GM21825 (cell line): Measurements from ENCODE around the gene KLF11.

ENCODE experiments used
- ATAC-seq: cut with Tn5 transposase; IDR thresholded peaks from one replicate; pipeline ENCODE4 v1.9.1; 2021; ENCODE audit warnings: mild to moderate bottlenecking, moderate library complexity; ENCODE audit not compliant: unreplicated experiment

The KLF11 gene

DNA sequence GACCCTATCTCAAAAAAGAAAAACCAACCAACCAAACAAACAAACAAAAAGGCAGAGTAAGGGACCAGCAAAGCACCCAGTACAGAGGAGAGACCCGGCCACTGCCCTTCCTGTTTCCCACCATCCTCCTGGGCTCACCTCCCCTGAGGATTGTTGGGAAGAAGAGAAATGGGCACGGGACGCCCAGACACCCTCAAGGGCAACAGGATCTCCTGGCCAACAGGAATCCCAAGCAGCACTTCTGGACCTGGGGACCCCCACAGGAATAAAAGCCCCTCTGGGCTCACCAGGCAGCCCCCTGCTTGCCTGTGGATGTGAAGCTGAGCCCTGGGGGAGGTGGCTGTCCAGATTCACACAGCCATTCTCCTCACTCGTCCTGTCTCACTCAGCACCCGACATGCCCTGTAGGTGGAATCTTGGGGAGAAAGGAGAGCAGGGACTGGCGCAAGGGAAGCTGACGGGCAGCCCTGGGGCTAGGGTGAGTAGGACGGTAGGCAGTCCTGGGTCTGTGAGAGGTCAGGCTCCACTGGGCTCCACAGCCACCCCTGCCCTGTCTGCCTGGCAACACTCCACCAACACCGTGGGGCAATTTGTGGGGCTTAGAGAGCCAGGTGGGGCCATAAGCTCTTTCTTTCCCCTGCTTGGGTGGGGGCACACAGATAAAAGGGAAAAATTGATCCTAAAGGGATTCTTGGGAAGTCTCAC, 18.0 kb downstream of the KLF11 start:
- no peak for ATAC-seq

DNA sequence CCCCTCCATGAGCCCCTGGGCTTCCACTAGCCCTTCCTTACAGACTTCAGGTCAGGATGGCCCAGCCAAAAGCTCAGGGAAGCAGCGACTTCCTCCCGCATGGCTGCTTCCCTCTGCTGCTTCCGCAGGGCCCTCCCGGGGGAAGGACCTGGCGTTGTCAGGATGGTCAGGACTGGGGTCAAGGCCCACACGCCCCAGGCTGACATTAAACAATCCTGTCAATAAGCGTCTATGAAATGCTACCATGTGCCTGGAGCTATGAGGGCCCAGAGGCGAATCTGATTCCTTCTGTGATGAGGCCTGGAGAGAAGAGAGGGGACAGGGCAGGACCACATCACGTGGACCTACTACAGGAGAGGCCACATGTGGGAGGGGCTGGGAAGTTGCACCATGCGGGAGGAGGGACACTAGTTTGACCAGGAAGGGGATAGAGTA, 19.6 kb downstream of the KLF11 start:
- ATAC-seq = no peak

DNA sequence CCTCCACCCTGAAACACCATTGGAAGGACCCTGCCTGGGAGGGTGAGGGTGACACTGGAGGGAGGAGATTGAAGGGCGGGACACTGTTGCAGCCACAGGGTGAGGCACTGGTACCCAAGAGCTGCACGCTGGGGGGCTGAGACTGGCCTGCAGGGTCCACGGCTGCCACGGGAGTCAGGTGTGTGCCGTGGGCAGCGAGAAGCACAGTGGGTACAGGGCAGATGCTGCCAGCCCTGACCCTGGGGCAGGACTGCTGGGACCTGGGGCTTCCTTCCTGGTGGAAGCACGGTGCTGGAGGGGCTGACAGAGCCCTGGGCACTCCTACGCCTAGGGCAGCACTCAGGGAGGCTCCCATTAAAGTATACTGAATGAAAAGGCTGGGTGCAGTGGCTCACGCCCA, 20.2 kb downstream of the KLF11 start:
- no peak for ATAC-seq

DNA sequence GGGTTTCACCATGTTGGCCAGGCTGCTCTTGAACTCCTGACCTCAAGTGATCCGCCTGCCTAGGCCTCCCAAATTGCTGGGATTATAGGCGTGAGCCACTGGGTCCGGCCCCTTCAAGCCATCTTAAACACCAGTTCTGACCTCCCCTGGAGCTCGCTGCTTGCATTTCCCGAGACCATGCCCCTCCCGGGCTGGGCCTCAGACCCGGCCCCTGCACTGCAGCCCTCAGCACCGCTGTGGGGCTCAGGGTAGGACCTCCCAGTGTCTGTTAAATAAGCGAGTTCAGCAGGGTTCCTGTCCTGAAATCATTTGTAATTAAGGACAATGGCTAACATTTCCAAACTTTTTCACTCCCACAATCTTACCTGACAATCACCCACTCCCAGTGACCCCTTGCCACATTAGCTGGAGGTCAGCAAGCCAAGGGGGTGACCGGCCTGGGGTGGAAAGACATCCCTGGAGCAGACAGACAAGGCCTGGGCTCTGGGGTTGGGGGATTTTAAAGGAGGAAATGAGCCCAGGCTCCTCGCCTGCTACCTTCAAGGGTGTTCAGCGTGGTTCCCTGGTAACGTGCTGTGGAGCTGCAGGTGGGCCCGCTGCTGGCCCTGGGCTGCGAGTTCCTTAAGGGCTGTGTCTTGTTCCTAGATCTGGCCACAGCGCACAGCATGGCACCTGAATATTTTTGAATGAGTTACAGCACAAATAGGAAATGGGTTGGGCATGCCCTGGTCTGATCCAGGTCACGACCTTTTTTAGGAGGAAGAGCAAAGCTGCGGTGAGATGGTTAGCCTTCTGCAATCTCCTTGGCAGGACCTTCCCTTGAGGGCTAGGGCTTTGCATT, 21.8 kb downstream of the KLF11 start:
- ATAC-seq = no peak

DNA sequence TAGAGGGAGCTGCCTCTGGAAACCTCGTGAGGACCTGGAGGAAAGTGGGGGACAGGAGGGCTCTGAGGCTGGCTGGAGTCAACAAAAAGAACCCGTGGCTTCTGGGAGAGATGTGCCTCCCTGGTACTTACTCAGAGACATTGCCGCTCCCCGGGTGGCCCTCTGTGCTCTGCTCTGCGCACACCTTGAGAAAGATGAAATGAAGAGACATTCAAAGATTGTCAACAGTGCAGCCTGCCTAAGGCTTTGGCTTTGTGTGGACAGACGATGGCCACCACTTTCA, 22.4 kb downstream of the KLF11 start:
- no peak for ATAC-seq

DNA sequence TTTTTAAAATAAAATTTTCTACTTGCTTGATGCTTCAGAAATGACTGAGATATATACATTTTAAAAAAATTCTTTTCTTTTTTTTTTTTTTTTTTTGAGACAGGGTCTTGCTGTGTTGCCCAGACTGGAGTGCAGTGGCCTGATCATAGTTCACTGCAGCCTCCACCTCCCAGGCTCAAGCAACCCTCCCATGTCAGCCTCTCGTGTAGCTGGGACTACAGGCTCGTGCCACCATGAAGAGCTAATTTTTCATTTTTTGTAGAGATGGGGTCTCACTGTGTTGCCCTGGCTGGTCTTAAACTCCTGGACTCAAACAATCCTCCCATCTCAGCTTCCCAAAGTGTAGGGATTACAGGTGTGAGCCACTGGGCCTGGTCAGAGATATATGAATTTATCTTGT, 24.0 kb downstream of the KLF11 start:
- ATAC-seq = no peak

DNA sequence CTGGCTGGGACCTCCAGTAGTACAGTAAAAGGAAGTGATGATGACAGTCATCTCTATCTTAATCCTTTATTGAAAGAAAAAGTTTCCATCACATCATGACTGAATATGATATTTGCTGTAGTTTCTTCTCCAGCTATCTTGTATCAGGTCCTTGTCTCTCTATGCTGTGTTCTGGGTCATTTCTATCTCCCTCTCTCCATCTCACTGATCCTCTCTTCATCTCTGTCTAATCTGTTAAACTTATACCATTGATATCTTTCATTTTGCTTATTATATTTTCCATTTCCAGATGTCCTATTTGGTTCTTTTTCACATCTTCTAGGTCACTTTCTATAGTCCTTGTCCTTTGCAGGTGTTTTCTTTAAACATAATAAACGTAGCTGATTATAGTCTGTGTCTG, 24.5 kb downstream of the KLF11 start:
- no peak for ATAC-seq

DNA sequence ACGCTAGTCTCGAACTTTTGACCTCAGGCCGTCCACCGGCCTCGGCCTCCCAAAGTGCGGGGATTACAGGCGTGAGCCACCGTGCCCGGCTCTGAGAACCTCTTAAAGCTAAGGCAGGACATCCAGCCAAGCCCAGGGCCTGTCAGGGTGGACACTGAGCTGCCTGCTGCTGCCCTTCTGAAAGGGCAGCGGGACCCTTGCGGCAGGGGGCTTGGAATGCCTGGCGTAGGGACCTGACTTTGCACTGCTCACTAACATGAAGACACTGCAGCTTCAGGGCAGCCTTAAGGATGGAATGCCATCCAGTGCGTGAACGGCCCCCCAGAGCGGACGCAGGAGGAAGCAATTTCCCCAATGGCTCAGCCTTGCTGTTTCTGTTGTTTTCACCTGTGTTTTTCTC, 27.8 kb downstream of the KLF11 start:
- ATAC-seq = no peak

DNA sequence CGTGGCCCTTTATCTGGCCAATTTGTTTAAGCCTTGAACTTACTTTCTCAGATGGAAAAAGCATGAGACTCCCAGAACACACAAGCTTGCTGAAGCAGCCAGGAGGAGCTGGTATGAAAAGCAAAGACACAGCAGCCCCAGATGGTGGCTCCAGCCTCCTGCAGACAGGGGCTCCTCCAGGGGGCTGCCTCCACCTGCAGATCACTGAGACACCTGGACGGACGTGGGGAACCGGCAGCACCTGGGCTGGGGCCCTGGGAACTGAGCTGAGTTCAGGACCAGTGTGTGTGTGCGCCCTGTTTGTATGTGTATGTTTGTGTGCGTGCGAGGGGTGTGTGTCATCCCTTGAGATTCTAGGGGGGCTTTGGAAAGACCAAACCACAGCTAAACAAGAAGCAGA, 28.2 kb downstream of the KLF11 start:
- ATAC-seq = no peak

DNA sequence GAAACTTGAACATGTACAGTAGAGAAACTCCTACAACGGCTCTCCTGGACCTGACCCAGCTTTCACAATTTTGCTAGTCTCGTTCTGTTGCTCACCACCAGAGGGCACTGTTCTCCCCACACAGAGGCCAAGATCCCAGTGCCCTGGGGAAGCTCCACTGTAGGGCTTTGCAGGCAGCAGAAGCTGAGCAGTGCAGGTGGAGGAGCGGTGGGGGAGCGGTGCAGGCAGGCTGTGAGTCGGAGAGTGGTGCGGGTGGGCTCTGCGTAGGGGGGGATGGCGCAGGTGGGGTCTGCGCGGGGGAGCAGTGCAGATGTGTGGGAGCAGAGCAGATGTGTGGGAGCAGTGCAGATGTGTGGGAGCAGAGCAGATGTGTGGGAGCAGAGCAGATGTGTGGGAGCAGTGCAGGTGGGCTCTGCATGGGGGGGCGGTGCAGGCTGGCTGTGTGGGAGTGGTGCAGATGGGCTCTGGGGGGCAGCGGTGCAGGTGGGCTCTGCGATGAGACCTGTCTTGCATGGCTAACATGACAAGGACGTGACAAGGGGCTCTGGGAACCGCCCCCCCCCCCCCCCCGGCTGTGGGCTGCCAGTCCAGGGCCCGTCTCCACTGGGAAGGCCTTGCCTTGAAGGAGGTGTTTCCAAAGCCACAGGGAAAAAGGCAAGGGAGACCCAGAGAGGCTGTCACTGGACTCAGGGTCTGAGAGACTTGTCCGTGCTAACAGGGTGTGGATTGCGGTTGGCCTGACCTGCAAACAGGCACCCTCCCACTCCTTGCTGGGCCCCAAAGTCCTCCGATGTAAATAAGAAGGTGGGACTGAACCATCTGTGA, 29.5 kb downstream of the KLF11 start:
- peak; percentile 88 for ATAC-seq

DNA sequence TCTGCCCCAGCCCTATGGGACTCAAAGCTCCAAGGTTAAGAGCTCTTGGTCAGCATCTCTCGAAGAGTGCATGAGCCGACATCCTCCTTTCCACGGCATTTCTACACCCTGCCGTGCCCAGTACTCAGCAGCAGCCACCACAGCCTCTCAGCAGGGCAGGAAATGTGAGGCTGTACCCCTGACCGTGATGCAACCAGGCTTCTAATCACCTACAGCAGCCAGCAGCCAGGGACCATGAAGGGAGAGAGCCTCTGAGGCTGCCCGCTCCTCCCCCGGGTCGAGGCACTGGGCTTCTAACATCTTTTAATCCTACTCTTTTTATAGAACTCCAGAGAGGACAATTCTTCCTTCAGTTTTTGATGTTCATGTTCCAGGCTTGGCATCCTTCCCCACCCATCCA, 30.4 kb downstream of the KLF11 start:
- no peak for ATAC-seq

DNA sequence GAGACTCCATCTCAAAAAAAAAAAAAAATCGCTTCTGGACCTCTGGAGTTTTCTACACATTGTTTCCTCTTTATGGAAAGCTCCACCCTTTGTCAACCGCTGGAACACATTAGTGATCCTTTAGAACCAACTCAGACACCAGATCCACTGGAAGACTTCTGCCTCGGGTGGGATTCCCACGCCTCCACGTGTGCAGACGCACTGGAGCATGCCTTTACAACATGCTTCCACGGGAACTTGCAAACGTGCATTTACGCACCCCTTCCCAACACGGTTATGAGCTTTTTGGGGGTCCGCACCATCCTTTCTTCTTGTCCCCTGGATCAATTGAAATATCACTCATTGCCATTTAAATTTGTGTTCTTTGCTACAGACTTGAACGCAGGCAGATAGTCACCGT, 31.8 kb downstream of the KLF11 start:
- no peak for ATAC-seq

DNA sequence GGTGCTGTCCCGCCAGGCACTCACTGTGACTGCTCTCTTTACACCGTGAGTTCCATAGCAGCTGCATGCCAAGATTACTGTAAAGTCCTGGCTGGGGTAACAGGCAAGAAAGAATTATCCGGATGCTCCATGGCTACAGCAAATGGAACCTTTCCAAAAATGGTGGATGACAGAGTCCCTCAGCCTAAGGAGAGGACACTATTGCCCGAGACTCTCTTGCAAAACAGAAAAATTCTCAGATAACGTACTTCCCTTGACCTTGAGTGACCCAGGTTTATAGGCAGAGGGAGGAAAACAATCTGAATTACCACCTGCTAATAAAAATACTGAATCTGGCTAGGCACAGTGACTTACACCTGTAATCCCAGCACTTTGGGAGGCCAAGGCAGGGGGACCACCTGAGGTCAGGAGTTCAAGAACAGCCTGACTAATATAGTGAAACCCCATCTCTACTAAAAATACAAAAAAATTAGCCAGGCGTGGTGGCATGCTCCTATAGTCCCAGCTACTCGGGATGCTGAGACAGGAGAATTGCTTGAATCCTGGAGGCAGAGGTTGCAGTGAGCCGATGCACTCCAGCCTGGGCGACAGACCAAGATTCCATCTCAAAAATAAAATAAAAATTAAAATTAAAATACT, 32.3 kb downstream of the KLF11 start:
- ATAC-seq = no peak

DNA sequence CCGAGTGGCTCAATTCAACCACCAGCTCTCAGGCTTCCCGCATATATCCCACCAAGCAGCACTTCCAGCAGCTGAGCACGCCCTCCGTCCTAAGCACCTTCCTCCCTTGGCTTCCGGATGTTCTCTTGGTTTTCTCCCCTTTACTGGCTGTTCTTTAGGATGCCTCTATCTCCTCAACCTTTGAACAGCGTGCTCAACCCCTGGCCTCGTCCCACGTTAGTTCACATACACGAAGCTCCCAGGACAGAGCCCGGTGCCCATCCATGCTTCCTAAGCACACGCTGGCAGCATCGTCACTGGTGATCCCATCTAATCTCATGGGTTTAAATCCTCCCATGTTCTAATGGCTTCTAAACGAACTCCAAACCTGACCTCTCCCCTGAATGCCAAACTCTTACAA, 33.2 kb downstream of the KLF11 start:
- ATAC-seq = no peak

DNA sequence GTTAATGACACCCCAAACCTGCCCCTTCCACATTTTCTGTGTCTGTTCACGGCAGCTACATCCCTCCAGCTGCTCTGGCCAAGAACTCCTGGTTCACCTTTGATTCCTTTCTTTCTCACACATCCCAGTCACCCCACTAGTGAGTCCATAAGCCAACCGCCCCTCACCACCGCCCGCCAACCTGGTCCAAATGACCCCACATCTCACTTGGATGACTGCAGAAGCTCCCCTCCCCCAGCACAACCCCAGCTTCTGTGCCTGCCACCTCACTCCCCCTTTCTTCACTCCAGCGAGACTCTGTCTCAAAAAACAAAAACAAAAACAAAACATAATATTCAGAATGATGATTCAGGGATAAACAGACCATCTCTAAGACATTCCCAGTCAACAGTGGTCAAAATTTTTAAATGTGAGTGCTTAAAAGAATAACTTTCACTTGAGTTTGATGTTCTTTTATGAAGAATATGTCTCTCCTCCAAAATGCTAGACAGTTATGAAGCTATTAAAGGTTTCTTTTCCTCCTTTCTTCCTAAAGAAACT, 33.7 kb downstream of the KLF11 start:
- no peak for ATAC-seq

DNA sequence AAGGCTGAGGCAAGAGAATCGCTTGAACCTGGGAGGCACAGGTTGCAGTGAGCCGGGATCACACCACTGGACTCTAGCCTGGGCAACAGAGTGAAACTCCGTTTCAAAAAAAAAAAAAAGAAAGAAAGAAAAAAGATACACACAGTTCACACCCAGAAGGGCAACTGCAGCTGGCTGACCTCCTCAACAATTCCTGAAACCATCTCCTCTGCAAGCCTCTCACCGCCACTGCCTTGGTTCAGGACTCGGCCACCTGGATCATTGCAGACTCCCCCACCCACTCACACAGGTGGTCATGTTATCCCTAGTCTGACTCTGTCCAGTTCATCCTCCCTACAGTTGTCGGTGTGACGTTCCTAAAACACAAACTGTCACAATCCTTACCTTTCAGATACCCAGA, 34.7 kb downstream of the KLF11 start:
- no peak for ATAC-seq

DNA sequence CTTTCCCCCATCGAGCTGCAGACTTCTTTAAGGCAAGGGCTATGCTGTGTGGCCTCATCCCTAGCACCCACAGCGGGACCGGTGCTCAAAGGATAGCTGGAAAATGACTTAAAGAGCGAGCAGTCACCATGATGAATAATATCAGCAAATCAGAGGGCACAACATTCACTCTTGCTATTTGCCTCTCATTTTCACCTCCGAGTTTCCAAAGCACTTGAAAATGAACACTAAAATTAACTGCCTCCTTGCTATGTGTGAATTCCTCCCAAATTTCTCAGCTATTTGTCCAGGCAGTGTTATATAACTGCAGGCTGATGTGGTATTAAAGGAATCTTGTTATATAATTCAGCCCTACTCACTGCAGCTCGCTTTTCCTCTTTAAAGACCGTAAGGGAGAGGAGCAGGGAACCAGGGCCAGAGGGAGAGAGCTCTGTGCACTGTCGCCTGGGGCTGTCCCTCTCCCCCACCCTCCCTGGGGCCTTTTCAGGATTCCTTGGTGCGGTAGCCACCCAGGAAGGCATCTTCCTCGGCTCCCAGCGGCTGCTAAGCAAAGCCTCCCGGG, 35.4 kb downstream of the KLF11 start:
- ATAC-seq = no peak

DNA sequence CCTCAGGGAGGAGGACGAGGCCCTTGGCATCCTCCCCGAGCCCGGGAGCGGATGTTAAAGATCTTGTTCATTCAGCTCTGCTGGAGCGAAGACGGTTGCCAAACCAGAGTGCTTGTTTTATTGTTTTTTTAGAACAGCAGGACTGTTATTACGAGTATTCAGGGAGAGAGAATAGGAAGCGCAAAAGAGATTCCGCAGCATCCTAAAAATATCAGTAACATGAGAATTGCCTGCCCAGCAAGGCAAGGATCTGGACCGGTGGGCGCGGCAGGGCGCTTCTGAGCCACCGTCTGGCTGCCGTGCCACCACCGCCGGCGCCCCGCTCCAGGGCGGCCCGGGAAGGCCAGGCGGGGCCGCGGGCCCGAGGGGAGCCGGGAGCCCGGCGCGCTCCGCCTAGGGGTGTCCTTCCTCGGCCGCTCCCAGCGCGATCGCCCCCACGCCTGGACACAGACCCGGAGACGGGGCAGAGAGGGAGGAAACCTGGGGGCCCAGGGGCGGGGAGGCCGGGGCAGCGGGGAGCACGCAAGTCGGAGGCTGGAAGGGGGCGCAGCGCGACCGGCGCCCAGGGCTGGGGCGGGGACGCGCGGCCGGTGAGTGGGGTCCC, 36.0 kb downstream of the KLF11 start:
- ATAC-seq = peak; percentile 21

DNA sequence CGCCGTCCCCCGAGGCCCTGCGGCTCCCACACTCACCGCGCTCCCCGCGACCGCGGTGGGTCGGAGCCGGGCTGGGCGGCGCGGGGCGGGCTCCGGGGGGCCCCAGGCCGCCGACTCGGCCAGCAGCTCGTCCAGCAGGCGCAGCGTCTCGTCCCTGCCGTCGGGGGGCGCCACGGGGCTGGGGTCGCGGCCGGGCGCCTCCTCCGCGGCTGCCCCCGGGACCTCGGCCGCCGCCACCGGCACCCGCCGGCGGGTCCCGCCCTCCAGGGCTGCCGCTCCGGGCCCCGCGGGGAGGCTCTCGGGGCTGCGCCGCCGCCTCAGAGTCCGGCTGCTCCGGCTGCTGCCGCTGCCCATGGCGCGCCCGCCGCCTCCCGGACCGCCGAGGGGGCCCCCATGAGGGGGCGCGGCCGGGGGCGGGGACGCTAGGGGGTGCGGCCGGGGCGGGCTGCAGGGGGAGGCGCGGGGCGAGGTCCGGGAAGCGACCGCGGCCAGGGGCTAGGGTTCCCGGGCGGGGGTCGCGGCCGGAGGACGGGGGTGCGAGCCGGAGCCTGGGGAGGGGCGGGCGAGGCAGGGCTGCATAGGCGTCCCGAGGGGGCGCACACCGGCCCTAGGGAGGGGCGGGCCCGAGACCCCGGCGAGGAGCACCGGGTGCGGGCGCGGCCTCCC, 36.7 kb downstream of the KLF11 start, which contains the start of gene CYS1:
Gene CYS1, minus strand, starts transcription at position 542 of the 666 bp plus-strand sequence. Its CDS starts 188 bp downstream, at position 354.
- ATAC-seq = peak; percentile 38
